Measurements from ENCODE around the gene NFILZ. TPM values are rescaled to one million over a fixed set of nuclear protein-coding genes. Genes with fewer than 3 reads are reported as not detected.

Gene NFILZ
- total and polyA plus RNA-seq, 2 of the 8 experiments (the other 6 are each of a cell fraction or from before 2014, with no cell fraction given): not detected

DNA sequence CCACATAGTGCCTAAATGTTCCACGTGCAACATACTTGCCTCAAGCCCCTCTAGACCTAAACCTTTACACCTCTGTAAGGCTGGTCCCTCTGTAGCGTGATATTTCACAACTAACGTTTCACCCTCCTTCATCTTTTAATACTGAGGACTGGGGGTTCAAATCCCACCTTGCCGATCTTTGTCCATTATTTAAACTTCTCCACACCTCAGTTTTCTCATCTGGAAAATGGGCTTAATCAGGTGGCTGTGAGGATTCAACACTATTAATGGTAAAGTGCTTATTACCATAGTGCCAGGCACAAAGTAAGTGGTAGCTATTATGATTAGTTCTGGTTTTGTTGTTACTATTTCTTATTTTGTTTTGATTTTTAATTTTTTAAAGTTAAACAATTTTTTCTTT is 12.4 kb upstream of the NFILZ start (continued):
- TF ChIP-seq KDM5A (IDR thresholded peaks at IDR 0.05; ENCODE audit: low read length): no peak
- TF ChIP-seq, protein P1, sequence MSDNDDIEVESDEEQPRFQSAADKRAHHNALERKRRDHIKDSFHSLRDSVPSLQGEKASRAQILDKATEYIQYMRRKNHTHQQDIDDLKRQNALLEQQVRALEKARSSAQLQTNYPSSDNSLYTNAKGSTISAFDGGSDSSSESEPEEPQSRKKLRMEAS (IDR thresholded peaks at IDR 0.05): no peak
- TF ChIP-seq, protein P2, sequence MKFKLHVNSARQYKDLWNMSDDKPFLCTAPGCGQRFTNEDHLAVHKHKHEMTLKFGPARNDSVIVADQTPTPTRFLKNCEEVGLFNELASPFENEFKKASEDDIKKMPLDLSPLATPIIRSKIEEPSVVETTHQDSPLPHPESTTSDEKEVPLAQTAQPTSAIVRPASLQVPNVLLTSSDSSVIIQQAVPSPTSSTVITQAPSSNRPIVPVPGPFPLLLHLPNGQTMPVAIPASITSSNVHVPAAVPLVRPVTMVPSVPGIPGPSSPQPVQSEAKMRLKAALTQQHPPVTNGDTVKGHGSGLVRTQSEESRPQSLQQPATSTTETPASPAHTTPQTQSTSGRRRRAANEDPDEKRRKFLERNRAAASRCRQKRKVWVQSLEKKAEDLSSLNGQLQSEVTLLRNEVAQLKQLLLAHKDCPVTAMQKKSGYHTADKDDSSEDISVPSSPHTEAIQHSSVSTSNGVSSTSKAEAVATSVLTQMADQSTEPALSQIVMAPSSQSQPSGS (IDR thresholded peaks at IDR 0.05; ENCODE audit: low read length): no peak
- TF ChIP-seq FOSL1 (IDR thresholded peaks at IDR 0.05; ENCODE audit: insufficient read depth, low read depth, low read length): no peak
- TF ChIP-seq BACH1 (IDR thresholded peaks at IDR 0.05; ENCODE audit: low read length): no peak

Data from H1 (cell line).